ENCODE results near the gene SGMS1. TPM values are rescaled to one million over a fixed set of nuclear protein-coding genes. Genes with fewer than 3 reads are reported as not detected.
"Not testable (repeated sequence)": the region's sequence is repeated elsewhere in the genome, so short reads cannot be mapped to it uniquely, and the experiment has no call there.

Gene SGMS1
- 10 to 100 TPM; 10.6 to 16.5 (median 14.1) TPM for total RNA-seq

GRCh38 chr10:50623663-50624412 is at the start of gene SGMS1:
TSS of gene SGMS1 (minus strand) at chr10:50623956. CDS start at chr10:50344114, 279,842 bp downstream.
- peak; percentile 74 for DNase-seq

GRCh38 chr10:50672152-50672551 is 48.4 kb upstream of the SGMS1 start:
- not testable (repeated sequence) for H3K36me3 Mint-ChIP-seq (ENCODE audit: insufficient read depth); H3K4me3 Mint-ChIP-seq; H3K9me3 Mint-ChIP-seq; DNase-seq; H3K27me3 Mint-ChIP-seq (ENCODE audit: low read depth)
- ATAC-seq, result peak; percentile 27 to 72
- peaks cover 21% of the 10 kb centered on the region for H3K4me1 Mint-ChIP-seq (ENCODE audit: low read depth)

More at GRCh38 chr10:50623663-50624412, at the start of gene SGMS1:
- Mint-ChIP-seq H3K4me1 (ENCODE audit: low read depth) (peaks cover 43% of the 10 kb centered on the region), H3K9me3 (no peaks in the 10 kb centered on the region), H3K4me3 (peak within 1 kb of the TSS; percentile 96), H3K27me3 (ENCODE audit: low read depth) (no peaks in the 10 kb centered on the region), H3K36me3 (ENCODE audit: insufficient read depth) (no peaks in the 10 kb centered on the region)
- peak; percentile 54 to 58 for ATAC-seq

- not testable (repeated sequence) for H3K4me3 Mint-ChIP-seq
Measured at GRCh38 chr10:50671645-50672044, 47.9 kb upstream of the SGMS1 start.

GRCh38 chr10:50669957-50670356 is 46.2 kb upstream of the SGMS1 start:
- H3K36me3 Mint-ChIP-seq (ENCODE audit: insufficient read depth); H3K27me3 Mint-ChIP-seq (ENCODE audit: low read depth); H3K9me3 Mint-ChIP-seq; H3K4me3 Mint-ChIP-seq; DNase-seq; ATAC-seq: not testable (repeated sequence)
- peaks cover 21% of the 10 kb centered on the region for H3K4me1 Mint-ChIP-seq (ENCODE audit: low read depth)

More at GRCh38 chr10:50671645-50672044, 47.9 kb upstream of the SGMS1 start:
- not testable (repeated sequence) for ATAC-seq; H3K36me3 Mint-ChIP-seq (ENCODE audit: insufficient read depth); H3K27me3 Mint-ChIP-seq (ENCODE audit: low read depth); DNase-seq; H3K9me3 Mint-ChIP-seq
- peaks cover 21% of the 10 kb centered on the region for H3K4me1 Mint-ChIP-seq (ENCODE audit: low read depth)

- ATAC-seq; DNase-seq; H3K9me3 Mint-ChIP-seq; H3K36me3 Mint-ChIP-seq (ENCODE audit: insufficient read depth); H3K4me3 Mint-ChIP-seq; H3K27me3 Mint-ChIP-seq (ENCODE audit: low read depth): not testable (repeated sequence)
- peaks cover 14% of the 10 kb centered on the region for H3K4me1 Mint-ChIP-seq (ENCODE audit: low read depth)
Measured at GRCh38 chr10:50667353-50667752, 43.6 kb upstream of the SGMS1 start.

GRCh38 chr10:50662420-50662819 is 38.7 kb upstream of the SGMS1 start:
- not testable (repeated sequence) for ATAC-seq; H3K9me3 Mint-ChIP-seq; H3K4me3 Mint-ChIP-seq; DNase-seq; H3K27me3 Mint-ChIP-seq (ENCODE audit: low read depth); H3K36me3 Mint-ChIP-seq (ENCODE audit: insufficient read depth)
- H3K4me1 Mint-ChIP-seq (ENCODE audit: low read depth), result peaks cover 13% of the 10 kb centered on the region

- H3K4me1 Mint-ChIP-seq (ENCODE audit: low read depth), result peaks cover 13% of the 10 kb centered on the region
- ATAC-seq; H3K36me3 Mint-ChIP-seq (ENCODE audit: insufficient read depth); H3K9me3 Mint-ChIP-seq; H3K27me3 Mint-ChIP-seq (ENCODE audit: low read depth); DNase-seq; H3K4me3 Mint-ChIP-seq: not testable (repeated sequence)
Measured at GRCh38 chr10:50661563-50661962, 37.8 kb upstream of the SGMS1 start.

GRCh38 chr10:50659865-50660730 is 36.3 kb upstream of the SGMS1 start:
- H3K9me3 Mint-ChIP-seq, result not testable (repeated sequence)
- DNase-seq, result peak; percentile 27

GRCh38 chr10:50659016-50659864 is 35.5 kb upstream of the SGMS1 start:
- not testable (repeated sequence) for H3K36me3 Mint-ChIP-seq (ENCODE audit: insufficient read depth); H3K9me3 Mint-ChIP-seq; H3K27me3 Mint-ChIP-seq (ENCODE audit: low read depth); DNase-seq
- ATAC-seq, result peak in 1 of 2 donors; percentile 15
- H3K4me1 Mint-ChIP-seq (ENCODE audit: low read depth), result peaks cover 14% of the 10 kb centered on the region
- peak overlapping the region; percentile 87 for H3K4me3 Mint-ChIP-seq

More at GRCh38 chr10:50659865-50660730, 36.3 kb upstream of the SGMS1 start:
- ATAC-seq, result peak; percentile 93 to 97
- peak overlapping the region; percentile 87 for H3K4me3 Mint-ChIP-seq
- H3K36me3 Mint-ChIP-seq (ENCODE audit: insufficient read depth); H3K27me3 Mint-ChIP-seq (ENCODE audit: low read depth): not testable (repeated sequence)
- H3K4me1 Mint-ChIP-seq (ENCODE audit: low read depth), result peaks cover 13% of the 10 kb centered on the region

- Mint-ChIP-seq H3K4me1 (ENCODE audit: low read depth) (peaks cover 24% of the 10 kb centered on the region), H3K9me3 (no peaks in the 10 kb centered on the region), H3K36me3 (ENCODE audit: insufficient read depth) (no peaks in the 10 kb centered on the region), H3K27me3 (ENCODE audit: low read depth) (no peaks in the 10 kb centered on the region), H3K4me3 (no peak overlapping the region)
- no peak for ATAC-seq
- DNase-seq, result no peak
Measured at GRCh38 chr10:50658165-50658564, 34.4 kb upstream of the SGMS1 start.

GRCh38 chr10:50653758-50654157 is 30.0 kb upstream of the SGMS1 start:
- peaks cover 19% of the 10 kb centered on the region for H3K4me1 Mint-ChIP-seq (ENCODE audit: low read depth)
- no peaks in the 10 kb centered on the region for H3K9me3 Mint-ChIP-seq
- H3K27me3 Mint-ChIP-seq (ENCODE audit: low read depth), result no peaks in the 10 kb centered on the region
- H3K4me3 Mint-ChIP-seq, result no peak overlapping the region
- DNase-seq, result no peak
- no peak for ATAC-seq
- H3K36me3 Mint-ChIP-seq (ENCODE audit: insufficient read depth), result no peaks in the 10 kb centered on the region

GRCh38 chr10:50653142-50653541 is 29.4 kb upstream of the SGMS1 start:
- H3K9me3 Mint-ChIP-seq, result no peaks in the 10 kb centered on the region
- DNase-seq (no peak), ATAC-seq (peak in 1 of 2 donors; percentile 55)
- H3K4me3 Mint-ChIP-seq, result no peak overlapping the region
- H3K27me3 Mint-ChIP-seq (ENCODE audit: low read depth), result no peaks in the 10 kb centered on the region
- H3K4me1 Mint-ChIP-seq (ENCODE audit: low read depth), result peaks cover 21% of the 10 kb centered on the region
- H3K36me3 Mint-ChIP-seq (ENCODE audit: insufficient read depth), result no peaks in the 10 kb centered on the region

- Mint-ChIP-seq H3K4me1 (ENCODE audit: low read depth) (peaks cover 24% of the 10 kb centered on the region), H3K36me3 (ENCODE audit: insufficient read depth) (no peaks in the 10 kb centered on the region), H3K27me3 (ENCODE audit: low read depth) (no peaks in the 10 kb centered on the region), H3K4me3 (no peak overlapping the region), H3K9me3 (no peaks in the 10 kb centered on the region)
- ATAC-seq (no peak), DNase-seq (no peak)
Measured at GRCh38 chr10:50651808-50652207, 28.1 kb upstream of the SGMS1 start.

- Mint-ChIP-seq H3K4me3 (no peak overlapping the region), H3K27me3 (ENCODE audit: low read depth) (no peaks in the 10 kb centered on the region), H3K36me3 (ENCODE audit: insufficient read depth) (no peaks in the 10 kb centered on the region), H3K4me1 (ENCODE audit: low read depth) (peaks cover 24% of the 10 kb centered on the region), H3K9me3 (peaks cover 4% of the 10 kb centered on the region)
- ATAC-seq (no peak), DNase-seq (no peak)
Measured at GRCh38 chr10:50650481-50650880, 26.7 kb upstream of the SGMS1 start.

Measured in activated T-cell treated with anti-CD3 and anti-CD28 coated beads, Interleukin-2, amount 50 U/mL, for 4 hours (primary cell).